GM12892 (cell line): ENCODE data around the gene DNAJC11.

Experiments used
- POLR2A ChIP-seq: IDR thresholded peaks from 2 replicates; pipeline ENCODE4 v1.6.1; 2011; ENCODE audit warnings: low read depth, low read length, control low read depth
- POLR2AphosphoS5 ChIP-seq: IDR thresholded peaks from 2 replicates; pipeline ENCODE4 v1.6.1; 2011; ENCODE audit warnings: low read depth, low read length, control low read depth
- TAF1 ChIP-seq: IDR thresholded peaks from 2 replicates; pipeline ENCODE4 v1.6.1; 2011; ENCODE audit warnings: low read depth, mild to moderate bottlenecking, control low read depth, low read length, borderline replicate concordance

GRCh38 chr1:6666696-6667095, 34.9 kb downstream of the DNAJC11 start:
- TF ChIP-seq POLR2A (no peak), POLR2AphosphoS5 (no peak), TAF1 (no peak)
